Measurements from ENCODE around the gene FAM149B1. TPM values are rescaled to one million over a fixed set of nuclear protein-coding genes. Genes with fewer than 3 reads are reported as not detected.

Gene FAM149B1
- total RNA-seq, 1 donor from 2014 or later, result 23.5 TPM

DNA sequence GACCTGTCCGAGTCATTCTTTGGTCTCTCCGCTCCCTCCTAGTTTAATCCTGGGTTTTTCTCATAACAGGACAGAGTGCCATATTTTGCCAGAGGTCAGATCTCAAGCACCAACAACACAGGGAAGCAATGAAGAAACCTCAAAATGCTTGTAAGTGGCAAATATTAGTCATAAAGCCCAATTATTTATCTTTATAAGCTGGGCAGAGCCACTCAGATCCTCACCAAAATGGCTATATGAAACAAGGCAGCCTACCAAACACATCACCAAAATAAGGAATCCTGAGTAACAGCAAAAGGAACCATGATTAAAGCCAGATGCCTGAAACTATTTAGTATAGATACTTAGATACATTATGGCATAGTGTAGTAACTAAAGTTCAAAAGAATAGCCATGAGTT lies 4.8 kb upstream of the FAM149B1 start:
- Histone ChIP-seq H3K36me3 (peaks cover 51% of the 10 kb centered on the region), H3K4me3 (no peak overlapping the region), H3K27ac (no peak overlapping the region), H3K9me3 (no peaks in the 10 kb centered on the region), H3K27me3 (ENCODE audit: low read depth) (no peaks in the 10 kb centered on the region), H3K4me1 (peaks cover 55% of the 10 kb centered on the region)
- DNase-seq (no peak), ATAC-seq (no peak)
- intact Hi-C loops (cut with DNase I), result no loop called here
- TF ChIP-seq, protein P1, sequence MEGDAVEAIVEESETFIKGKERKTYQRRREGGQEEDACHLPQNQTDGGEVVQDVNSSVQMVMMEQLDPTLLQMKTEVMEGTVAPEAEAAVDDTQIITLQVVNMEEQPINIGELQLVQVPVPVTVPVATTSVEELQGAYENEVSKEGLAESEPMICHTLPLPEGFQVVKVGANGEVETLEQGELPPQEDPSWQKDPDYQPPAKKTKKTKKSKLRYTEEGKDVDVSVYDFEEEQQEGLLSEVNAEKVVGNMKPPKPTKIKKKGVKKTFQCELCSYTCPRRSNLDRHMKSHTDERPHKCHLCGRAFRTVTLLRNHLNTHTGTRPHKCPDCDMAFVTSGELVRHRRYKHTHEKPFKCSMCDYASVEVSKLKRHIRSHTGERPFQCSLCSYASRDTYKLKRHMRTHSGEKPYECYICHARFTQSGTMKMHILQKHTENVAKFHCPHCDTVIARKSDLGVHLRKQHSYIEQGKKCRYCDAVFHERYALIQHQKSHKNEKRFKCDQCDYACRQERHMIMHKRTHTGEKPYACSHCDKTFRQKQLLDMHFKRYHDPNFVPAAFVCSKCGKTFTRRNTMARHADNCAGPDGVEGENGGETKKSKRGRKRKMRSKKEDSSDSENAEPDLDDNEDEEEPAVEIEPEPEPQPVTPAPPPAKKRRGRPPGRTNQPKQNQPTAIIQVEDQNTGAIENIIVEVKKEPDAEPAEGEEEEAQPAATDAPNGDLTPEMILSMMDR (IDR thresholded peaks at IDR 0.05), result no peak

DNA sequence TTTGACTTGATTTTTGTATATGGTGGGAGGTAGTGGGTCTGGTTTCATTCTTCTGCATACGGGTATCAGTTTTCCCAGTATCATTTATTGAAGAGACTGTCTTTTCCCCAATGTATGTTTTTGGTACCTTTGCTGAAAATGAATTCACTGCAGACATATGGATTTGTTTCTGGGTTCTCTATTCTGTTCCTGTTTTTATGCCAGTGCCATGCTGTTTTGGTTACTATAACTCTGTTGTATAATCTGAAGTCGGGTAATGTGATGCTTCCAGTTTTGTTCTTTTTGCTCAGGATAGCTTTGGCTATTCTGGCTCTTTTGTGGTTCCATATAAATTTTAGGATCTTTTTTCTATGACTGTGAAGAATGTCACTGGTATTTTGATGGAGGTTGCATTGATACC lies 947 bp upstream of the FAM149B1 start:
- TF ChIP-seq, protein P1 (IDR thresholded peaks at IDR 0.05), result no peak
- no peak for DNase-seq
- no peaks in the 10 kb centered on the region for H3K9me3 ChIP-seq
- intact Hi-C loops (cut with DNase I), result no loop called here
- no peaks in the 10 kb centered on the region for H3K27me3 ChIP-seq (ENCODE audit: low read depth)
- H3K4me3 ChIP-seq, result peak overlapping the region; percentile 92
- H3K4me1 ChIP-seq, result peaks cover 60% of the 10 kb centered on the region
- H3K27ac ChIP-seq, result no peak overlapping the region
- H3K36me3 ChIP-seq, result peaks cover 26% of the 10 kb centered on the region
- no peak for ATAC-seq

DNA sequence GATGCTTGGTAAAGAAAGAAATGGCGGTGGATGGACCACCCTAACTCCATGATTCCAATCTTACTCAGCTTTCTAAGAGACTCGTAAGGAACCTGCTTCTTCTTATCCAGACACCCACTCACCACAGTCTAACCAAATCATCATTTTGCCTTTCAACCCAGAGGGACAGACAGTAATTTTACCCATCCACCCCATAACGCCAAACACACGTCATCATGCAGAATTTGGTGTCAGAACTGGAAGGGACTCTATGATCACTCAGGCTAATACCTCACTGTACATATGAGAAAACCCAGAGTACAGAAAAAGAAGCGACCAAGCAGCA lies 499 bp upstream of the FAM149B1 start:
- peaks cover 56% of the 10 kb centered on the region for H3K4me1 ChIP-seq
- H3K36me3 ChIP-seq, result peaks cover 25% of the 10 kb centered on the region
- no peak for ATAC-seq
- H3K4me3 ChIP-seq, result peak overlapping the region; percentile 92
- TF ChIP-seq, protein P1 (IDR thresholded peaks at IDR 0.05), result no peak
- H3K27ac ChIP-seq, result peak overlapping the region; percentile 99
- no peaks in the 10 kb centered on the region for H3K9me3 ChIP-seq
- H3K27me3 ChIP-seq (ENCODE audit: low read depth), result no peaks in the 10 kb centered on the region
- intact Hi-C loops (cut with DNase I), result no loop called here
- no peak for DNase-seq

DNA sequence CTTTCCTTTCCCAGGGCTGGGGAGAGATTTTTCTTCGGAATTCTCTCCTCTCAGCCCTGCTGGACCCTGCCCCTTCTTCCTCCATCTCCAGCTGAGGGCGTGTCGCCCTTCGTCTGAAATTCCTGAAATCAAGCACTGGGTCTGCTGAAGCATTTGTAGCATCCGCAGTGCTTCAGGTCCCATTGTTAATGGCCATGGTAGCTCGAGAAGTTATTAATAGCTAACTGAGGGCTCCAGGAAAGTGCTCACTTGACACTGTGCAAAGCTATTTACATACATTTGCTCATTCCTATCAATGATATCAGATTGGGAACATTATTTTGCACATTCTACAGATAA lies 515 bp downstream of the FAM149B1 start:
- no peak for DNase-seq
- ATAC-seq, result peak; percentile 51 to 65
- peak overlapping the region; percentile 99 for H3K27ac ChIP-seq
- no peaks in the 10 kb centered on the region for H3K27me3 ChIP-seq (ENCODE audit: low read depth)
- intact Hi-C loops (cut with DNase I), result no loop called here
- peak overlapping the region; percentile 92 for H3K4me3 ChIP-seq
- TF ChIP-seq, protein P1 (IDR thresholded peaks at IDR 0.05), result no peak
- H3K4me1 ChIP-seq, result peaks cover 47% of the 10 kb centered on the region
- H3K9me3 ChIP-seq, result no peaks in the 10 kb centered on the region
- peaks cover 18% of the 10 kb centered on the region for H3K36me3 ChIP-seq

DNA sequence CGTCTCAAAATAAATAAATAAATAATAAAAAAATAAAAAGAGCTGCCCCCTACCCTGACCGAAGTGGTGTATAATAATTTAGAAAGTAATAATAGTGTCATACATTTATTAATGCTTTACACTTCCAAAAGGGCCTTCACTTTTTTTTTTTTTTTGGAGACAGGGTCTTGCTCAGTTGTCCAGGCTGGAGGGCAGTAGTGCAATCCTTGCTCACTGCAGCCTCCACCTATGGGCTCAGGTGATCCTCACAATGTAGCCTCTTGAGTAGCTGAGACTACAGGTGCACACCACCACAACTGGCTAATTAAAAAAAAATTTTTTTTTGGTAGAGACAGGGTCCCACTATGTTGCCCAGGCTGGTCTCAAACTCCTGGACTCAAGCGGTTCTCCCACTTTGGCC lies 1.4 kb downstream of the FAM149B1 start:
- TF ChIP-seq, protein P1 (IDR thresholded peaks at IDR 0.05), result no peak
- intact Hi-C loops (cut with DNase I), result no loop called here

DNA sequence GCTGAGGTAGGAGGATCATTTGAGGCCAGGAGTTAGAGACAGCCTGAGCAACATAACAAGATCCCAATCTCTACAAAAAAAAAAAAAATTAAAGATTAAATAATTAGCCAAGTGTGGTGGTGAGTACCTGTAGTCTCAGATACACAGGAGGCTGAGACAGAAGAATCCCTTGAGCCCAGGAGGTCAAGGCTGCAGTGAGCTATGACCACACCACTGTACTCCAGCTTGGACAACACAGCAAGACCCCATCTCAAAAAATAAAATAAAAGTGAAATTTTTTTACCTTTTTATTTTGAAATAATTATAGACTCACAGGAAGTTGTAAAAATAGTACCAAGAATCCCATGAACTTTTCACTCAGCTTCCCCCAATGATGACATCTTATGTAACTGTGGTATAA lies 4.9 kb downstream of the FAM149B1 start:
- H3K36me3 ChIP-seq, result peaks cover 39% of the 10 kb centered on the region

More for the DNA sequence above, 1.4 kb downstream of the FAM149B1 start:
- DNase-seq (no peak), ATAC-seq (no peak)
- peaks cover 9% of the 10 kb centered on the region for H3K36me3 ChIP-seq
- H3K4me3 ChIP-seq, result no peak overlapping the region
- H3K4me1 ChIP-seq, result peaks cover 40% of the 10 kb centered on the region
- H3K27ac ChIP-seq, result no peak overlapping the region
- no peaks in the 10 kb centered on the region for H3K27me3 ChIP-seq (ENCODE audit: low read depth)
- H3K9me3 ChIP-seq, result no peaks in the 10 kb centered on the region

More for the DNA sequence above, 4.9 kb downstream of the FAM149B1 start:
- ATAC-seq (no peak), DNase-seq (no peak)
- TF ChIP-seq, protein P1 (IDR thresholded peaks at IDR 0.05), result no peak
- intact Hi-C loops (cut with DNase I), result no loop called here
- H3K9me3 ChIP-seq, result no peaks in the 10 kb centered on the region
- no peak overlapping the region for H3K4me3 ChIP-seq
- no peak overlapping the region for H3K27ac ChIP-seq
- no peaks in the 10 kb centered on the region for H3K27me3 ChIP-seq (ENCODE audit: low read depth)
- H3K4me1 ChIP-seq, result peaks cover 11% of the 10 kb centered on the region
